Esophagus squamous epithelium (tissue), 4 donors: ENCODE results near the gene IFNA7.
"Not testable (repeated sequence)": the region's sequence is repeated elsewhere in the genome, so short reads cannot be mapped to it uniquely, and the experiment has no call there.

Experiments
- POLR2A ChIP-seq, 4 donors: fragments of 450-650 bp; IDR thresholded peaks; one replicate each; pipeline ENCODE4 v1.6.1; 2017; ENCODE audit warnings: antibody characterized with exemption in 4 of 4, mild to moderate bottlenecking in 4 of 4, moderate library complexity in 3 of 4
- TF ChIP-seq, protein P1 (sequence below), 6 experiments: fragments of 450-650 bp in 4 of 6; fragments of 200-600 bp in 2 of 6; sonication (generic) in 2 of 6; IDR thresholded peaks; one replicate each; pipeline ENCODE4 v1.5.1; 2016 to 2019; ENCODE audit warnings: antibody characterized with exemption in 6 of 6, mild to moderate bottlenecking in 4 of 6, moderate library complexity in 4 of 6

DNA sequence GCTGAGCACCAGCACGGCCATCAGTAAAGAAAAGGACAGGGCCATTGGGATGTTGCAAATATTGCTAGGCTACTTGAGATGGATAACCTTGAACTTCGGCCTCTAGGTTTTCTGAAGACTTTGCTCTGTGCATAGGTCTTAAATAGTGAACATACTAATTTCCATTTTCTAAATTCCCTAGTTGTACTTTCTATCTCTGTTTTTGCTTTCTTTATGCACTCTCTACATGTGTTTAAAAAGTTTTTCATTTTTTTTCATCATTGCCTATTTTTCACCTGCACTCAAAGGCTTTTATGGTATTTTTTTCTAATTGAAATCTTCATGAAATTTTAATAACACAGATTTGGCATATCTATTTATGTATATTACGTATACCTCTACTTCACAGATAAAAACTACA is 14.5 kb downstream of the IFNA7 start, which contains the start of gene IFNA4:
- TF ChIP-seq, protein P1, sequence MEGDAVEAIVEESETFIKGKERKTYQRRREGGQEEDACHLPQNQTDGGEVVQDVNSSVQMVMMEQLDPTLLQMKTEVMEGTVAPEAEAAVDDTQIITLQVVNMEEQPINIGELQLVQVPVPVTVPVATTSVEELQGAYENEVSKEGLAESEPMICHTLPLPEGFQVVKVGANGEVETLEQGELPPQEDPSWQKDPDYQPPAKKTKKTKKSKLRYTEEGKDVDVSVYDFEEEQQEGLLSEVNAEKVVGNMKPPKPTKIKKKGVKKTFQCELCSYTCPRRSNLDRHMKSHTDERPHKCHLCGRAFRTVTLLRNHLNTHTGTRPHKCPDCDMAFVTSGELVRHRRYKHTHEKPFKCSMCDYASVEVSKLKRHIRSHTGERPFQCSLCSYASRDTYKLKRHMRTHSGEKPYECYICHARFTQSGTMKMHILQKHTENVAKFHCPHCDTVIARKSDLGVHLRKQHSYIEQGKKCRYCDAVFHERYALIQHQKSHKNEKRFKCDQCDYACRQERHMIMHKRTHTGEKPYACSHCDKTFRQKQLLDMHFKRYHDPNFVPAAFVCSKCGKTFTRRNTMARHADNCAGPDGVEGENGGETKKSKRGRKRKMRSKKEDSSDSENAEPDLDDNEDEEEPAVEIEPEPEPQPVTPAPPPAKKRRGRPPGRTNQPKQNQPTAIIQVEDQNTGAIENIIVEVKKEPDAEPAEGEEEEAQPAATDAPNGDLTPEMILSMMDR (IDR thresholded peaks at IDR 0.05) = not testable (repeated sequence)
- TF ChIP-seq POLR2A (IDR thresholded peaks at IDR 0.05) = not testable (repeated sequence)
